ENCODE data around the gene ADAT3.
"Not testable (repeated sequence)": the region's sequence is repeated elsewhere in the genome, so short reads cannot be mapped to it uniquely, and the experiment has no call there.

Gene ADAT3

DNA sequence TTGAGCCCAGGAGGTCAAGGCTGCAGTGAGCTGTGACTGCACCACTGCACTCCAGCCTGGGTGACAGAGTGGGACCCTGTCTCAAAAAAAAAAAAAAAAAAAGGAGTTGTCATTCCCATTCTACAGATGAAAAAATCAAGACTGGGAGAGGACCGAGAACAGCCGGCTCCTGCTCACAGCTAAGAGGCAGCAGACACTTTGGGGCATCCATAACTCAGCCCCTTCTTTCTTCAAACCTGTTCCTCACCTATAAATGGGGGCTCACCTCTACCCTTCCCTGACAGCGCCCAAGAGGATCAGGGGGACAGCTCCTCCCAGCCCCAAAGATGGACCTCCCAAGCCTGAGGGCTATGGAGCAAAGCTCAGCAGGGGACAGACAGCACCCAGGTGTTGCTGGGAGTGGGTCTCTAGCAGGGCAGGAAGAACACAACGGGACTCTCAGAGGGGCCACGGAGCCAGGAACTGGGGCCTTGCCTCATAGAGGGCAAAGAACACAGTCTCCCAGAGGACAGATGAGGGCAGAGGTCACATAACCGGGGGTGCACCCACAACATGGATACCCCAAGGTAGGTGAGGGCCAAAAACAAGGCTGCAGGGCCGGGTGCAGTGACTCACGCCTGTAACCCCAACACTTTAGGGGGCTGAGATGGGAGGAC, 38.4 kb upstream of the ADAT3 start:
- no peak for DNase-seq

DNA sequence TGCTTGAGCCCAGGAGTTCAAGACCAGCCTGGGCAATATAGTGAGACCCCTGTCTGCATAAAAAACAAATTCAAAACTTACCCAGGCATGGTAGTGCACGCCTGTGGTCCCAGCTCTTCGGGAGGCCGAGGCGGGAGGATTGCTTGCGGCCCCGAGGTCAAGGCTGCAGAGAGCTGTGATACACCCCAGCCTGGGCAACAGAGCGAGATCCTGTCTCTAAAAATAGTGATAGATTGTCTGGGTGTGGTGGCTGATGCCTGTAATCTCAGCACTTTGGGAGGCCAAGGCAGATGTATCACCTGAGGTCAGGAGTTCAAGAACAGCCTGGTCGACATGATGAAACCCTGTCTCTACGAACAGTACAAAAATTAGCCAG, 37.9 kb upstream of the ADAT3 start:
- no peak for DNase-seq

DNA sequence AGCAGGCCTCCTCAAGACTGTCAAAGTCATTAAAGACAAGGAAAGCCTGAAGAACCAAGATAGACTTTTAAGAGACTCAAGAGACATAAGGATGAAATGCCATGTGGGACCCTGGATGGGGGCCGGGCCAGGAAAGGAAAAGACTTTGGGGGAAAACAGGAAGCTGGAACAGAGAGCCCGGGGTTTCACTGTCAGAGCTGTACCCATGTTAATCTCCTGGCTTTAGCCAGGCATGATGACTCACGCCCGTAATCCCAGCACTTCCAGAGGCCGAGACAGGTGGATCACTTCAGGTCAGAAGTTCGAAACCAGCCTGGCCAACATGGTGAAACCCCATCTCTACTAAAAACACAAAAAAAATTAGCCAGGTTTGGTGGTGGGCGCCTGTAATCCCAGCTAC, 36.2 kb upstream of the ADAT3 start:
- no peak for DNase-seq

DNA sequence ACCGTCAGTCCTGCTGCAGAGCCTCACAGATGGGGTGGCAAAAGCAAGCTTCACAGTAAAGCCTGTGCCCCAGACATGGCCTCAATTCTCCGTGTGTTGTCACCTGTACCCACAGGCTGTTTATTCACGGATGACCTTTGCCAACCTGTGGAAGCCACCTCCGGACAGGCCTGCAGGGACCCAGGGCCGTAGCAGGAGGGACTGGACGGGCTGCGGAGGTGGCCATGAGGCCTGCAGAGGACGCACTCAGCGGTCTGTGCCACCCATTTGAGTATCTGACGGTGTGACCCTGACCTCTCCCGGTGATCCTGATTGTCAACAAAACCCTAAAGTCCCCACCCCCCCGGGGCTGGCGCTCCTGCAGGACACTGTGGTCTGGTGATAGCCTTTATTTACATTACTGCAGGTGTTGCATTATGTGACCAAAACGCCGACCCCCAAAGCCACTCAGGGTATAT, 34.0 kb upstream of the ADAT3 start:
- no peak for DNase-seq

DNA sequence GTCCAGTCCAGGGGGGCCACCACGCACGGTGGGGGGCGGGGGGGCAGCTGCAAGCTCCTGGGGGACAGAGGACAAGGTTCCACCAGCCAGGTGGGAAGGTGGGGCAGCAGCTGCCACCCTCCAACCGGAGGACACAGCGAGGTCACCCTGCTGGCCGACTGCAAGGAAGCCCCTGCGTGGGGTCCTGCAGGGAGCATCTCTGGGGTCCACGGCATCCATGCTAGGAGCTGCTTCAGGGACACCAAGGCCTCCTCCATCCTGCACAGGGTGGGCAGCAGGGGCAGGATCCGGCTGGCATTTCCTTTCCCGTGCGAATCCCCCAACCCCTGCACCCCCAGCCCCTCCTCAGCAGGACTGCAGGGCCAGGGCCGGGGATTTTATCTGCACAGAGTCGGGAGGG, 33.6 kb upstream of the ADAT3 start:
- DNase-seq = no peak

DNA sequence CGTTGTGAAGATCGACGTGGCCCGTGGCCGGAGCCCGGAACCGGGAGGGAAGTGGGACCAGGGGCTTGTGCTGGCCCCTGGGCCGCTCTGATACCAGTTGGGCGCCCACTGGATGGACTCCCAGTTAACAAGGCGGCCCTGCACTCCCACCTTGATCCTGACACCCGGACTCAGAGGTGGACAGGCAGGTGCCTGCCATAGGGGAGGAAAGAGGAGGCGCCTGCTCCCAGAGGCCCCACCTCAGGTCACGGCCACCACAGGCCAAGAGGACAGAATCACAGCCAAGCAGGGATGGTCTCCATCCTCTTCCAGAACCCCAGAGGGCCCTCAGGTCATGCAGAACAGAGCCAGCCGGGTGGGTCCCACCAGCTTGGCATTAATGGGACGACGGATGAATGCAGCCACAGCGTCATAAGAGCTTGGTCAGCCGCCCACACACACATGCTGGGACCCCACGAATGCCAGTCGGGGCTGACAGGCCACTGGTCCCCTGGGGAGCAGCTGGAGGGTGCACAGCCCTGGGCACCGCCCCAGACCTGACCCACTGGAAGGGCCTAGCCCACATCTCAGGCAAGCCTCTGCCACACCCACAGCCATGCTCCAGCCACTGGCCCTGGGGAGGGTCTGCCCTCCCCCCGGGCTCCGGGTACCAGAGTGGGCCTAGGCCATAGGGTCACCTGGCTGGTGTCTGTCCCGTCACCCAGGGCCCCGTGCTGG, 32.2 kb upstream of the ADAT3 start:
- no peak for DNase-seq

DNA sequence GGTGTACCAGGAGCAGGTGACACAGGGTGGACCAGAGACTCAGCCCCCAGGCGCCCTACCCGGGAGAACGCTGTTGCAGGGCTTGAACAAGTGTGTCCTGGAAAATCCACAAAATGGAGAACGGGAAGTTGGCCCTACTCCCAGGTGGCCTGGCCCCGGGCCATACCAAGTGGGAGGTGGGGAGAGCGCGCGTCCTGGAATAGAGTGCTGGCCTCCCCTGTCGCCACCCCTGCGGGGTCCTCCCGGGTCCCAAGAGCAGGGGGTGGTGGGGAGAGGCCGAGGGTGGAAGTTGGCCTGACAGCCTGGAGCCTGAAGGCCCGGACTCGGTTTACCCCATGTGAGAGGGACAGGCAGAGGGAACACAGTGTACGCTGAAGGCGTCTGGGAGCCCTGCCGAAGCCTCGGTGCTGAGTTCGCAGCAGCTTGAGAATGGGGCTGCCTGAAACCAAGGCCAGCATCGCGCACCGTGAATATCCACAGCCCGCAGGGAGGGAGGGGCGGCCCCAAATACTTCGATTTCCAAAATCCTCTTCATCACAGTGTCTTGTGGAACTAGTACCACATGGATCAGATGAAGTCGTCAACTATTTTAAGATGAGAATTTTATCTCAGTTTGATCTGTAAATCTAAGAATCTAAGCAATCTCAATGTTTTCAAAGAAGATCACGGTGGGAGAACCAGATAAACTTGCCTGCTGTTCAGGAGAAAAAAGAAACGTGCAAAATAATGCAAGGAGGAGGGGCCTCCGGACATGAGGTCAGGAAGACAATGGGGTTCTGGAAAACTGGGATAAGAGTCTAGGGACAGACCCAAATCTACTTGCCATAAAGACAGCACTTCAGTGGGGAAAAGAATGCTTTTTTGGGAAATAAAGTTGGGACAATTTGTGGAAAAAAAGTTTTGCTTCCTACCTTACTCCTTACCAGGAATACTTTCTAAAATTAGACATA, 31.4 kb upstream of the ADAT3 start:
- no peak for DNase-seq

DNA sequence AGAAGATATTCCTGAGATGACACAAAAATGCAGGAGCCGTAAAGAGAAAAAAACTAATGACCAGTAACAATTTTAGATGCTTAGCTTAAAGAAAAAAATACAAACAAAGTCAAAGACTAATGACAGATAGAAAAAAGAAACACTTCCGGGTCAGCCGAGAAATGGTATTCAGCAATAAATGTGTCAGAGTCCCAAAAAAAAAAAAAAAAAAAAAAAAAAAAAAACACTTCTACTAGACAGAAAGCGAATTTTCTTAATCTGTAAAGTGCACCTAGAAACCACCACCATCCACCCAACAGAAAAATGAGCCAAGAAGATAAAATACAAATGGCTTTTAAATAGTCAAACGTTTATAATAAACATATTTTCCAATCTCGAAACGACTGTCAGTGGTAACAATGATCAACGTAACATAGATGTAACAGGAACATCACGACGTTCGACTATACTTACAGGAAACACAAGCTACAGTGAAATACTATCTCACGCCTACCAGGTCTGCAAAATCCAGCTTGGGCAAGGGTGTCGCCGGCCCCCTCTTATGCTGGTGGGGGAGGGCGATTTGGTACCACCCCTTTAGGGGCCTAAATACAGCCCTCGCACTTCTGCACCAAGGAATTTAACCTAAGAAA, 30.5 kb upstream of the ADAT3 start:
- DNase-seq = peak in 2 of 5 experiments; percentile 53 to 77

DNA sequence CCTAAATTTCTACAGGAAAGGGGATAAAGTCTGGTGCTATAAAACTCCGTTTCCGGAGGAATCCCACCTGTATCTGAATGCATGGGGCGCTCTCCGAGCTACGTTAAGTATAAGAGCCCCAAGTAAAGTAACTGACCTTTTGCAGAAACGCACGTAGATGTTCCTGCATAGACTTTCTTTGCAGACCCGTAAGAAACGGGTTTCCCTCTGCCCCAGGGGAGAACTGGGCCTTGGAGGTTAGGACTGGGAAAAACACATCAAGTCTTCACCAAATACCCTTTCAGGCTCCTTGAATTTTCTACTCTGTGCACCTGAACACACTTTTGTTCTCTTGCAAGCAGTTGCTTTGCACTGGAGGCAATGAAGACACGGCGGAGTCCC, 29.9 kb upstream of the ADAT3 start:
- not testable (repeated sequence) for DNase-seq

DNA sequence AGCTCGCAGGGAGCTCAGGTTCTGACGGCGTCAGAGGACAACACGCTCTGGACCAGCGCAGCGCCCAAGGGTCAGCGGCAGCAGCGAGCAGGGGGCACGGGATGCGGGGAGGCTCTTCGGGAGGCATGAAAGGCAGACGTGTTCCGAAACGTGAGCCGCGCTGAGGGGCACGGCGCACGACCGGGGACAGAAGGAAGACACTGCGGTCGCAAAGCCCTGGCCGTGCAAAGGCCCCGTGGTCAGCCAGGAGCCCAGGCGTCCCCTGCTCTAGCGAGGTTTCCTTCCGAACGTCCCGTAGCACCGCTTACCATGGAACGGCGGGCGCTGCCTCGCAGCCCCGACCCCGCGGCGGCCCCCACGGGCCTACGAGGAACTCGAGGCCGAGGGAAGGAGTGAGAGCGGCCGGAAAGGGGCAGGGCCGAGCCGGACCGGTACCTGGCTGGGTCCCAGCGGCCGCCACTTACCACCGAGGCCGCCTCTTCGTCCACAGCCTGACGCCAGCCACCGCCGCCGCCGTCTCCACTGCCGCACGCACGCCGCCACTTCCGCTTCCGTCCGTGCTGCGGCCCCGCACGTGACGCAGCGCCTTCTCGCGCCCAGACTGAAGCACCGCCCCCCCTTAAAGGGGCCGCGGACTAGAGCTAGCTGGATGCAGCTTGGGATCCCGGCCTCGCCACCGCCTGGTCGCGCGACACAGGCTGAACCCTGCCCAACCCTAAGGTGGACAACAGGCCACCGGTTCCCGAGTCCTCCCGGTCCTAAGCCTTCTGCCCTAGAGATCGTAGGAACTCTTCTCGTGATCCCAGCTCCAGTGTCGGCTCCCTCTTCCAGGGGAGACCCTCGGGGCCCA, 29.3 kb upstream of the ADAT3 start:
- DNase-seq = peak; percentile 75 to 95 (median 80)

DNA sequence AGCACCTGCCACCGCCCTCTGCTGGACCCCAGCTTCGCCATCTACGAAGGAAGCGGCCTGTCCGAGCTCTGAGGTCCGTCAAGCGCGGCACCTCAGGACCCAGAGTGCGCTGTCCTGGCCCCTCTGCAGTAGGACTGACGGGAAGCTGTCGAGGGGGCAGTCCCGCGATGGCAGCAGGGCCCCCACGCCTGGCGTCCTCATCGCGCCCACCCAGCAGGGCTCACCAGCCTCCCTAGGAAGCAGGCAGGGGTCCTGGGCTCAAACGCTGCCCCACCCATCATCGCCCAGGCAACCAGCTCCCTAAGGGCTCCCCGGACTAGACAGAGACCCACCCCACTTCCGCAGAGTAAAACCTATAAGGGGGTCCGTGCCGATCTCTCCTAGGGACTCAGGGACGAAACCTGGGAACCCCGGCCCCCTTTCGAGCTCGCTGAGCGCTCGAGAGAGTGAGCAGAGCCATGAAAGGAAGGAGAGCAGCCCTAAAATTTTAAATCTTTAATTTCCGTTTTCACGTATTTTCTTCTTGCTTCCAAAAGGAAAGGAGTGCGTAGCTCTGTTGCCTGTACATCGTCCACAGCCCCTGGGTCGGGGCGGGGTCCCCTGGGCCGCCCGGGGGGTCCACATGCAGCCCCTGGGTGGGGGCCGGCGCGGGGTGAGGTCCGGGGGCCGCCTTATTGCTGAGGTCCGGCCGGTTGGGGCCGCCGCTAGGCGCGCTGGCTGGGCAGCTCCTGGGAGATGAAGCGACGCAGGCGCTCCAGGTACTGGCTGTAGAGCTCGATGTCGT, 28.5 kb upstream of the ADAT3 start:
- DNase-seq = not testable (repeated sequence)

DNA sequence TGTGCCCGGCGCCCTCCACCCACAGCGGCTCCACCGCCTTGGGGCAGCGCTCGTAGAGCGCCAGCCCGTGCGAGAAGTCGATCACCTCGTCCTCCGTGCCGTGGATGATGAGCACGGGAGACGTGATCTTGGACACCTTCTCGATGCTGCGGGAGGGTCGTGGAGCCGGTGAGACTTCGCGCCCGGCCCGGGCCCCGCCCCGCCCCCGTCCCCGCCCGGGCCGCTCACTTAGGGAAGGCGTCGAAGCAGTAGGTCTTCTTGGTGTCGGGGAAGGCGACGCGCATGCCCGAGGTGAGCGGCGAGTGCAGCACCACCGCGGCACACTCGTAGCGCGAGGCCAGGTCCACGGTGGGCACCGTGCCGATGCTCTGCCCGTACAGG, 27.9 kb upstream of the ADAT3 start:
- DNase-seq = not testable (repeated sequence)

DNA sequence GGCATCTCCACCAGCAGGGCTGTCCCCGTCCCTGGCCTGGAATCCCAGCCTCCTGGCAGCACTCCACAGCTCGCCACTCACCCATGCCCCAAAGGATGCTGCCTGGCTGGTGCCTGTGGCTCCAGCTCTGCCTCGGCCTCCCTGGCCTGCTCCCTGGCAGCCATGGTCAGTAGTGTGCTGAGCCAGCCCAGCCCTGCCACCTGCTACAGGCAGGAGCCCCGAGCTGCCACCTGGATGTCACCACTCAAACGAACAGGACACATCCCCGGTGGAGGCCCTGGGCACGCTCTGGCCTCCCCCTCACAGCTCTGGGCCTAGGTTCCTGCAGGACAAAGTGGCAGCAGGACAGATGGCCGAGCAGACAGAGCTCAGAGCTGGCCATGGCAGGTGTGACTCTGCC, 26.6 kb upstream of the ADAT3 start:
- DNase-seq = not testable (repeated sequence)

DNA sequence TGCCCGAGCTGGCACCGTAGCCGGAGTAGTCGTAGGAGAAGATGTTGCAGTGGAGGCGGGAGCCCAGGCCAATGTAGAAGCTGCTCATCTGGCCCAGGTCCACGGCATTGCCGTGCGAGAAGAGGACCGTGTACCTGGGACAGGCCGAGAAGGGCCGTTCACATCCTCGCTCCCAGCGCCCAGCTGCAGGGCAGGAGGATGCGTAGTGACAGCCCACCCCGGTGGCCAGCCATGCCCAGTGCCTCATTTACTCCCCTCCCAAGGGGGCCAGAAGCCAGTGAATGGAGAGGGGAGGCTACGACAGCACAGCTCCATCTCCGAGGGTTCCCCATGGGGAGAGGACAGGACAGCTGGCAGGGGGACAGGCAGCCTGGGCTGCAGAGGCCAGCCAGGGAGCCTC, 25.2 kb upstream of the ADAT3 start:
- DNase-seq = not testable (repeated sequence)

DNA sequence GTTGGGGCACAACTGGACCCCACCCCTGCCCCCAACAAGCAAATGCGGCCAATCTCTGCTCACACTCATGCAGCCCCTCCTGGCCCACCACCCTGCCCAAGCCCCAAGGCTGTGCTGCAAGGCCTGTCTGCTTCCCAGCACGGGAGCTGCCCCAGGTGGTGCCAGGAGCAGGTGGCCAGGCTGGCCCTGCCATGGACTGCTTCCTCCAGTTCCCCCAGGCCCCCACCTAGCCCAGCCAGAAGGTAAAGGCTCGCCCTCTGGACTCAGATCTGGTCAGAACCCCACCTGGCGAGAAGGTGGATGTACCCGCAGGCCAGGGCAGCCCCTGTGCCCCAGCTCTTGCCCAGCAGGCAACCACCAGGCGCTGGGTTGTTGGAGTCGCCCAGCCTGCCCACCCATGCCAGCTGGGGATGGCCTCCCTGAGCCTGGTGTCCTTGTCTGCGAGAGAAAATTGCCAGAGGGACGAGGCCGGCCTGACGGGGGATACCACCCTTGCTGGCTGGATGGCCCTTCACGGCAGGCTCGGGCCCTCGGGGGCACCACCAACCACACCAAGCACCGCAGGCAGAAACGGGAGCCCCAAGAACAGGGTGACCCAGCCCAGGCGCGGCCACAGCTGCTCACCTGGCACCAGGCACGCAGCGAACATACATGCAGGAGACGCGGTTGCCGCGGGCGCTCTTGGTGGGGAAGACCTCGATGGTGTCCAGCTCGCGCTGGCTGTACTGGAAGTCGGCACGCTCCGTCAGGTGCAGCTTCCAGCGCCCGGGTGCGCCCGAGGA, 24.4 kb upstream of the ADAT3 start:
- no peak for DNase-seq

DNA sequence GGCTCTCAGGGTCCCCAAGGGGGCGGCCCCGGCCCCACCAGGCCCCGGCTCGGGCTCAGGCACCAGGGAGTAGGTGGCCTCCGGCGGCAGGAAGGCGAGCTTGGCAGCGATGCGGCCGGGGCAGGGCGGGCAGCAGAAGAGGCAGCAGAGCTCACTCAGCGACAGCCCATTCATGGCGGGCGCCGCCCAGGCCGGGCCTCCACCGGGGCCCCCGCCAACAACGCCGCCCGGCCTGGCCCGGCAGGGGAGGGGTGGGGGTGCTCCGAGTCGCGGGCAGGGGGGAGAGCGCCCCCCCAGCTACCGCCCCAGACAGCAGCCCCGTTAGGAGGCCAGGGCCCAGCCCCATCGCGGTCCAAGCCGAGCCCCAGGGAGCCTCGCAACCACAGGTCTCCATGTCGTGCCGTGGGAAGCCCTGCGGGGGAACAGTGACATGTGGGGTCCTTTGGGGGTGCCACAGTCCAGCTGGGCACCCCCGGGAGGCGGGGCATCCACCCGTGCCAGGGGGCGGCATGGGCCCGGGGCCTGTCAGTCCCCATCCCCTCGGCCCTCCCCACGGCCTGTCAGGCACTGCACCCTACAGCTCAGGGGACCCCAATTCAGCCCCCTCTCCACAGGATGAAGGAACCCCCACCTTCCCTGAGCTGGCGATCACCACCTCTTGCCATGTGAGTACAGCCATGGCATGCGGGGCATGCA, 23.7 kb upstream of the ADAT3 start:
- peak in 1 of 5 experiments; percentile 25 for DNase-seq

DNA sequence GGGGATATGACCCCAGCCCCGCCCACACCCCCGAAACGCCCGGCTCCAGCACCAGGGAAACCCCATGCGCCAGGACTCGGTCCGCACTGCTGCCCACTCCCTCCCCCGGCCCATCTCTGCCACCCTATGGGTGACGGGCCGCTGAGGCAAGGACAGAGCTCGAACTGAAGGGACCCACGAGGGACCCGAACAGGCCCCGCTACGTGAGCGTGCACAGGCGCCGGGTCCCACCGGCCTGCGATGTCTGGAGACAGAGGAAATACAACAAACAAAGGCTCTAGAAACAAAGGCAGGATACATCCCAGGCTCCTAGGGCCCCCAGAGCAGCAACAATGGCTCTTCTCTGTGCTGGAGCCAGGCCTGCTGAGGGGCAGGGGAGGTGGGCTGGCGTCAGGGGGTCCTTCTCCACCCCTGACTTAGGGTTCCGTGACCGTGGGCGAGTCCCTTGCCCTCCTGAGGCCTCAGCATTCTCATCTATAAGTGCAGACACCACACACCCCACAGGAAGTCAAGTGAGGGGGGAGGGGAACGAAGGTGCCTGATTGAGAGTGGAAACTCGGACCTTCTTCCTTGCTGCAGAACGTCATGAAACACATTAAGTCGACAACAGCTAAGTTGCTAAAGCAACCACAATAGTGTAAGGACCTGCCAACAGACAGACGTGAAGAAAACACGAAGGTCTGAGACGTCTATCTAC, 23.0 kb upstream of the ADAT3 start:
- DNase-seq = peak in 3 of 5 experiments; percentile 50 to 93 (median 92)

DNA sequence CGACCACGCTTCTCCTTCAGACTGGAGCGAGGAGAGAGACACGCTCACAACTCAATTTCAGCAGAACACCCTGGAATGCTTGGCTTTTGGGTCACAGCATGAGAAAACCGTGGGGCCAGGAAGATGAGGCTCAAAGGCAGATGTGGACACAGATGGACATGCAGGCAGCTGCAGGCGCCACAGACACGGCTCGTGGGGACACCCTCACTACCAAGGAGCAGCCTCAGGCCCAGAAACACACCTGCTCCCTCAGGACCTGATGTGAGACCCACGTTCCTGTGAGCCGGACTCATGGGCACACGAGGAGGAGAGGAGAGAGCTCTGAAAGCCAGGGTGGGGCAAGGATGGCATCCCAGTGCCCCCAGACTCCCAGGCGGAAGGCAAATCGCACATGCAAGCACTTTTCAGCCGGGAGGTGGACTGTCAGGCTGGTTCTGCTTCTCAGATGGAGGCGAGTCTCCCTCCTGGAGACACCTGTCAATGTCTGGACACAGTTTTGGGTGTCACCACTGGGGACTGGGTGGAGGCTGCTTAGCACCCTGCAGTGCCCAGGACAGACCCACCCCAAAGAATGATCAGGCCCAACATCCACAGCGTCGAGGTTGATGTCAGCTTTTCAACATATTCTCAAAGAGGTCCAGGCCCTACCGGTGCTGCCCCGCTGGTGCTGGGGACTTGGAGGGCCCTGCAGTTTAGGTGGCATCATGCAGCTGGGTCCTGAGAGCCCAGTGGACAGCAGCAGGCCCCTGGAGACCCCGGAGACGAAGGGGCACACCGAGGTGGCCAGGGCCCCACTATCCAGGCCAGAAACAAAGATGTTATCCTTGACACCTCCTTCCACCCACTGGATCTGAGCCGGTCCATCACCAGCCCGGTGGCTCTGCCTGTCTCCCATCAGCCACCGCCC, 22.2 kb upstream of the ADAT3 start:
- DNase-seq = no peak
